ENCODE measurements around the gene SIGLEC7.

- TF ChIP-seq CTCF (IDR thresholded peaks at IDR 0.05; ENCODE audit: insufficient read depth, low read depth, low read length) (no peak), EZH2 (IDR thresholded peaks at IDR 0.05; ENCODE audit: insufficient read depth, low read length) (no peak)
These were observed 5.6 kb downstream of the SIGLEC7 start for GRCh38 chr19:51147663-51148062.

Data from astrocyte (in vitro differentiated cells and primary cell).